ENCODE measurements around the gene PICK1. TPM values are rescaled to one million over a fixed set of nuclear protein-coding genes. Genes with fewer than 3 reads are reported as not detected.

PICK1 gene
- total RNA-seq, 1 experiment from 2014 or later: 35.7 TPM

GRCh38 chr22:38080850-38081635, 23.8 kb downstream of the PICK1 start:
- Histone ChIP-seq H2BK120ac (ENCODE audit: low read depth, low read length, poor library complexity, severe bottlenecking) (no peak overlapping the region), H2BK5ac (ENCODE audit: insufficient read length, low read length) (no peak overlapping the region), H2AK5ac (ENCODE audit: insufficient read length, low read length) (no peak overlapping the region), H3K9me3 (ENCODE audit: control insufficient read depth, low read depth, low read length) (no peaks in the 10 kb centered on the region), H3K27me3 (ENCODE audit: insufficient read depth, low read length) (peaks cover 5% of the 10 kb centered on the region; the same call in 1 of the 2 replicates), H3K4me2 (ENCODE audit: insufficient read depth, insufficient read length, low read length) (peak overlapping the region; percentile 8), H4K20me1 (ENCODE audit: control insufficient read depth, insufficient read depth, insufficient read length) (no peaks in the 10 kb centered on the region), H3T11ph (ENCODE audit: low read length) (no peak overlapping the region), H3K23me2 (ENCODE audit: insufficient read length, low read depth, low read length, poor library complexity, severe bottlenecking) (no peaks in the 10 kb centered on the region), H2BK12ac (ENCODE audit: insufficient read length, low read depth, low read length) (no peak overlapping the region), H3K14ac (ENCODE audit: insufficient read depth, low read length) (no peak overlapping the region; the same call in 1 of the 2 replicates), H3K9ac (ENCODE audit: extremely low read depth, insufficient read length, low read length) (no peak overlapping the region), H4K8ac (replicated peaks; ENCODE audit: insufficient read length, low read depth, low read length) (no peak overlapping the region), H4K5ac (ENCODE audit: insufficient read length, low read depth, low read length) (no peak overlapping the region), H2BK20ac (ENCODE audit: low read depth, low read length, poor library complexity, severe bottlenecking) (no peak overlapping the region), H3K4ac (ENCODE audit: low read depth, low read length) (no peak overlapping the region), H3K79me1 (ENCODE audit: insufficient read depth, low read depth, low read length, poor library complexity, severe bottlenecking) (no peaks in the 10 kb centered on the region), H3K79me2 (ENCODE audit: insufficient read depth, low read length) (no peaks in the 10 kb centered on the region), H4K91ac (ENCODE audit: insufficient read length, low read depth, low read length) (no peak overlapping the region), H3K23ac (ENCODE audit: insufficient read length, low read depth, low read length) (no peak overlapping the region), H3K56ac (ENCODE audit: insufficient read length, low read depth, low read length) (no peak overlapping the region), H2AFZ (ENCODE audit: low read length) (no peak overlapping the region), H3K18ac (ENCODE audit: insufficient read length, low read depth, low read length) (no peak overlapping the region), H3K4me1 (ENCODE audit: insufficient read depth, low read length) (no peaks in the 10 kb centered on the region; the same call in 1 of the 2 replicates), H2BK15ac (ENCODE audit: low read depth, low read length) (no peak overlapping the region), H3K27ac (ENCODE audit: insufficient read length, low read depth, low read length) (no peak overlapping the region)
- H3K27me3 Mint-ChIP-seq (ENCODE audit: low read depth): peaks cover 23% of the 10 kb centered on the region
- no peak for TF ChIP-seq CTCF (conservative IDR thresholded peaks at IDR 0.05)
- WGBS (ENCODE audit: extremely low coverage, insufficient read length, low lambda C conversion rate): no CpG with 5 or more reads among the region's 110 CpGs
- peak overlapping the region in 1 of 2 experiments; percentile 12; a peak in 1 of 5 replicates for H3K4me3 Mint-ChIP-seq
- H3K36me3 Mint-ChIP-seq (ENCODE audit: insufficient read depth in 1 of 3, low read depth in 3 of 3): peaks cover 0 to 6% (median 5%) of the 10 kb centered on the region in 3 experiments; a peak in 3 of 7 replicates
- peak; percentile 76 for DNase-seq
- peaks cover 13 to 29% of the 10 kb centered on the region in 2 experiments for H3K4me1 Mint-ChIP-seq
- H3K9me3 Mint-ChIP-seq: no peaks in the 10 kb centered on the region
- no peak overlapping the region for H3K27ac Mint-ChIP-seq
